Large intestine (tissue), 12 donors: ENCODE measurements around the gene TIGD6. TPM values are rescaled to one million over a fixed set of nuclear protein-coding genes. Genes with fewer than 3 reads are reported as not detected.

Experiments used
- DNase-seq, 2 donors: peaks; one replicate each; pipeline versions ENCODE4 v3.0.0 to v3.0.0-alpha.2; 2013
- H3K27ac ChIP-seq: one replicate; pipeline ENCODE4 v1.5.1; 2013; ENCODE audit warnings: low read length
- H3K27me3 ChIP-seq: 2 replicates; pipeline ENCODE4 v1.6.1; 2013; ENCODE audit warnings: low read length; ENCODE audit not compliant: control insufficient read depth, insufficient read depth
- H3K36me3 ChIP-seq: 2 replicates; pipeline ENCODE4 v1.6.1; 2013; ENCODE audit warnings: low read length; ENCODE audit not compliant: control insufficient read depth, insufficient read depth
- H3K4me1 ChIP-seq: one replicate; pipeline ENCODE4 v1.6.1; 2013; ENCODE audit warnings: low read length; ENCODE audit not compliant: control insufficient read depth, insufficient read depth
- H3K4me3 ChIP-seq: one replicate; pipeline ENCODE4 v1.5.1; 2013; ENCODE audit warnings: low read length
- H3K9me3 ChIP-seq: one replicate; pipeline ENCODE4 v1.6.1; 2013; ENCODE audit warnings: mild to moderate bottlenecking, low read depth, low read length, moderate library complexity; ENCODE audit not compliant: control insufficient read depth
- WGBS: methylation state at CpG from one replicate; pipeline ENCODE4 v1.1.5; 2013; ENCODE audit warnings: low lambda C conversion rate; ENCODE audit not compliant: insufficient coverage; 5-methylcytosine and 5-hydroxymethylcytosine counted together
- long read RNA-seq, 11 donors: transcript quantifications; one replicate each; lab custom pipeline, GENCODE V29; 2026
- polyA plus RNA-seq: library from polyadenylated mRNA; unstranded; fragments of 120-200 nt; gene quantifications from one replicate; pipeline ENCODE4 v1.2.1, GENCODE V29; 2013

The TIGD6 gene
- 5.4 TPM for polyA plus RNA-seq
- long read RNA-seq, donor 1, full-length matches to known transcripts = 4 of 4 reads
- long read RNA-seq, donor 1, partial matches to known transcripts = 0 of 4 reads
- long read RNA-seq, donor 1, other reads (novel, unspliced or antisense) = 0 of 4 reads
- long read RNA-seq, donor 2, full-length matches to known transcripts = 2 of 87 reads
- long read RNA-seq, donor 2, partial matches to known transcripts = 85 of 87 reads
- long read RNA-seq, donor 2, other reads (novel, unspliced or antisense) = 0 of 87 reads
- long read RNA-seq, donor 3, full-length matches to known transcripts = 4 of 4 reads
- long read RNA-seq, donor 3, partial matches to known transcripts = 0 of 4 reads
- long read RNA-seq, donor 3, other reads (novel, unspliced or antisense) = 0 of 4 reads
- long read RNA-seq, donor 4, full-length matches to known transcripts = 1 of 1 reads
- long read RNA-seq, donor 4, partial matches to known transcripts = 0 of 1 reads
- long read RNA-seq, donor 4, other reads (novel, unspliced or antisense) = 0 of 1 reads
- long read RNA-seq, donor 5, partial matches to known transcripts = 0 of 1 reads
- long read RNA-seq, donor 5, other reads (novel, unspliced or antisense) = 0 of 1 reads
- long read RNA-seq, donor 6, full-length matches to known transcripts = 3 of 3 reads
- long read RNA-seq, donor 6, partial matches to known transcripts = 0 of 3 reads
- long read RNA-seq, donor 6, other reads (novel, unspliced or antisense) = 0 of 3 reads
- long read RNA-seq, donor 7, partial matches to known transcripts = 0 of 1 reads
- long read RNA-seq, donor 7, other reads (novel, unspliced or antisense) = 0 of 1 reads
- long read RNA-seq, donor 8, full-length matches to known transcripts = 5 of 22 reads
- long read RNA-seq, donor 8, partial matches to known transcripts = 17 of 22 reads
- long read RNA-seq, donor 8, other reads (novel, unspliced or antisense) = 0 of 22 reads
- long read RNA-seq, donor 9, full-length matches to known transcripts = 1 of 9 reads
- long read RNA-seq, donor 9, partial matches to known transcripts = 8 of 9 reads
- long read RNA-seq, donor 9, other reads (novel, unspliced or antisense) = 0 of 9 reads
- long read RNA-seq, donor 10, partial matches to known transcripts = 31 of 32 reads
- long read RNA-seq, donor 10, other reads (novel, unspliced or antisense) = 0 of 32 reads
- long read RNA-seq, donor 11, partial matches to known transcripts = 0 of 1 reads
- long read RNA-seq, donor 11, other reads (novel, unspliced or antisense) = 0 of 1 reads

DNA sequence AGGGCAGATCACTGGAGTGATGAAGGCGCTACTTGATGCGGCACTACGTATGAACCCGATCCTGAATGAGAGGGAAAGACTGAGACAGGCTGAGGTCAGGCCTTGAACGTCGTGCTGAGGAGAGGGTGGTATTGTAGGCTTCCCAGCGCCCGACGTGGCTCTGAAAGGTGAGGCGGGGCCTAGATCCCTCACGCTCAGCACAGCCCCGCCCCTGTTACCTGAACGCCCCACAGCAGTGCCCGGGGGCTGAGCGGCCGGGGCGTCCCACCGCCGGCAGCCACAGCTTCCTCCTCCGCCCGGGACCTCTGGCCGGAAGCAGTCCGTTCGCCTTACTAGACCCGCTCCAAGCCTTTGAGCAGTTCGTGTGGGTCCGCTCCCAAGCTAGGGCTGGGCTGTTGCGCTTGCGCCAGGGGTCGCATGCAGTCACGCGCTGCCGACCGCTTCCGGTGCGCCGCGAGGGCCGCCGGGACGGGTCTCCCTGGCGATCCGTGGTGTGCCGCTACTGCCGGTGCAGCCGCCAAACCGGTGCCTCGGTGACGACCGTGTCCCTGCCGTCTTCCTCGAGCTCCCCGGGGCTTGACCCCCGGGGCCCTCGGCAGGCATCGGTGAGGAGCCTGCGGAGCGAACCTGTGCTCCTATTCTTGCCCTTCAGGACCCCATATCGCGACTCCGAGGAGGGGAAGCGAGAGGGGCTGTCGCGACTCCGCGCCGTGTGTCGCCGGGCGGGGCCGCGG, at the start of gene TIGD6, which contains the start of gene HMGXB3:
Gene TIGD6 (minus strand): TSS at position 399 of the 734 bp plus-strand sequence. CDS start 4,306 bp downstream, outside the sequence.
Gene HMGXB3 (plus strand): TSS at position 484 of the 734 bp plus-strand sequence. CDS start 4,114 bp downstream, outside the sequence.
- Histone ChIP-seq H3K27ac (peak within 1 kb of the TSS; percentile 74), H3K4me3 (peak within 1 kb of the TSS; percentile 55), H3K4me1 (peaks cover 26% of the 10 kb centered on the region), H3K36me3 (peaks cover 12% of the 10 kb centered on the region), H3K27me3 (no peaks in the 10 kb centered on the region), H3K9me3 (no peaks in the 10 kb centered on the region)
- no CpG with 5 or more reads among the region's 72 CpGs for WGBS
- DNase-seq = peak; percentile 93 to 96

GRCh38 chr5:150046031-150046430, 45.6 kb upstream of the TIGD6 start:
- no peak for DNase-seq
- H3K4me1 ChIP-seq = peaks cover 13% of the 10 kb centered on the region
- WGBS = 100% methylated on average over 5 of the region's 6 CpGs
- no peak overlapping the region for H3K4me3 ChIP-seq
- H3K27me3 ChIP-seq = no peaks in the 10 kb centered on the region
- H3K36me3 ChIP-seq = peaks cover 89% of the 10 kb centered on the region
- no peak overlapping the region for H3K27ac ChIP-seq
- no peaks in the 10 kb centered on the region for H3K9me3 ChIP-seq

- H3K36me3 ChIP-seq = peaks cover 89% of the 10 kb centered on the region
- no CpG with 5 or more reads among the region's 6 CpGs for WGBS
- H3K27me3 ChIP-seq = no peaks in the 10 kb centered on the region
- H3K9me3 ChIP-seq = no peaks in the 10 kb centered on the region
- H3K4me3 ChIP-seq = no peak overlapping the region
- H3K27ac ChIP-seq = no peak overlapping the region
- H3K4me1 ChIP-seq = peaks cover 13% of the 10 kb centered on the region
- no peak for DNase-seq
Measured at GRCh38 chr5:150045549-150045948, 45.1 kb upstream of the TIGD6 start.

- H3K9me3 ChIP-seq = no peaks in the 10 kb centered on the region
- DNase-seq = no peak
- peaks cover 87% of the 10 kb centered on the region for H3K36me3 ChIP-seq
Measured at GRCh38 chr5:150044712-150045111, 44.3 kb upstream of the TIGD6 start.

GRCh38 chr5:150044329-150044681, 43.9 kb upstream of the TIGD6 start:
- DNase-seq = no peak
- H3K27me3 ChIP-seq = no peaks in the 10 kb centered on the region
- H3K36me3 ChIP-seq = peaks cover 85% of the 10 kb centered on the region
- no peak overlapping the region for H3K27ac ChIP-seq
- peaks cover 13% of the 10 kb centered on the region for H3K4me1 ChIP-seq
- no peak overlapping the region for H3K4me3 ChIP-seq
- H3K9me3 ChIP-seq = no peaks in the 10 kb centered on the region

More at GRCh38 chr5:150044712-150045111, 44.3 kb upstream of the TIGD6 start:
- H3K4me1 ChIP-seq = peaks cover 13% of the 10 kb centered on the region
- no peaks in the 10 kb centered on the region for H3K27me3 ChIP-seq
- H3K27ac ChIP-seq = no peak overlapping the region
- no CpG with 5 or more reads among the region's 7 CpGs for WGBS
- H3K4me3 ChIP-seq = no peak overlapping the region

GRCh38 chr5:150043657-150044328, 43.3 kb upstream of the TIGD6 start:
- no peak overlapping the region for H3K4me3 ChIP-seq
- no CpG with 5 or more reads among the region's 4 CpGs for WGBS
- peak overlapping the region; percentile 45 for H3K27ac ChIP-seq
- H3K9me3 ChIP-seq = no peaks in the 10 kb centered on the region
- no peaks in the 10 kb centered on the region for H3K27me3 ChIP-seq
- peaks cover 84% of the 10 kb centered on the region for H3K36me3 ChIP-seq
- H3K4me1 ChIP-seq = peaks cover 13% of the 10 kb centered on the region
- DNase-seq = peak; percentile 54 to 73

DNA sequence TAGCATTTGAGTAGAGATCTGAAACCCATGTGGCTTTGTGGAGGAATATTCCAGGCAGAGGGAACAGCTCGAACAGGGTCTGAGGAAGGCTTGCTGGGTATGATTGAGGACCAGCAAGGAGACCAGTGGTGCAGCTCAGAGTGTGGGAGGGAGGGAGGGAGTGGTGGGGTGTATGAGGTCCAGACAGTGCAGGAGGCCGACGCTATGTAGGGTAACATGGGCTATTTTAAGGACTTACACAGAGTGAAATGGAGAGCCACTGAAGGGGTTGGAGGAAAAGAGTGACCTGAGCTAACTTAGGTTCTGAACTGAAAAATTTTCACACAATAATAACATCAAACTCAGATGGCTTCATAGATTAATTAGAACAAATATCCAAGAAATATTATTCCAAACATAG, 42.0 kb upstream of the TIGD6 start:
- no CpG with 5 or more reads among the region's 3 CpGs for WGBS
- H3K4me1 ChIP-seq = peaks cover 13% of the 10 kb centered on the region
- H3K27ac ChIP-seq = no peak overlapping the region
- H3K36me3 ChIP-seq = peaks cover 77% of the 10 kb centered on the region
- H3K4me3 ChIP-seq = no peak overlapping the region
- H3K9me3 ChIP-seq = no peaks in the 10 kb centered on the region
- no peaks in the 10 kb centered on the region for H3K27me3 ChIP-seq
- no peak for DNase-seq

- no peaks in the 10 kb centered on the region for H3K9me3 ChIP-seq
- H3K27ac ChIP-seq = no peak overlapping the region
- H3K4me3 ChIP-seq = no peak overlapping the region
- H3K36me3 ChIP-seq = peaks cover 82% of the 10 kb centered on the region
- 20% methylated on average over 1 of the region's 2 CpGs for WGBS
- DNase-seq = no peak
- H3K27me3 ChIP-seq = no peaks in the 10 kb centered on the region
- peaks cover 6% of the 10 kb centered on the region for H3K4me1 ChIP-seq
Measured at GRCh38 chr5:150038547-150038946, 38.1 kb upstream of the TIGD6 start.

DNA sequence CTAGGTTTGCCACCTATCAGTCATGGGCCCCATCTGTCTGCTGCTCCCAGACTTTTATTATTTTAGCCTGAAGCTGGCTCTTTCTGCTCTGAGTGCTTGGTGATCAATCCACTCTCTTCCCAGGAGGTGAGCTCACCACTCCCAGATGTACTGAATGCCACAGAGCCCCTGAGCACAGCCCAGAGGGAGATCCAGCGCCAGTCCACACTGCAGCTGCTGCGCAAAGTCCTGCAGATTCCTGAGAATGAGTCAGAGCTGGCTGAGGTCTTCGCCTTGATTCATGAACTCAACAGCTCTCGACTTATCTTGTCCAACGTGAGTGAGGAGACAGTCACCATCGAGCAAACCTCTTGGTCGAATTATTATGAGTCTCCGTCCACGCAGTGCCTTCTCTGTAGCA, 36.1 kb upstream of the TIGD6 start:
- Histone ChIP-seq H3K4me3 (no peak overlapping the region), H3K9me3 (no peaks in the 10 kb centered on the region), H3K36me3 (peaks cover 85% of the 10 kb centered on the region), H3K27ac (no peak overlapping the region), H3K27me3 (no peaks in the 10 kb centered on the region), H3K4me1 (no peaks in the 10 kb centered on the region)
- 83% methylated on average over 2 of the region's 9 CpGs for WGBS
- peak in 1 of 2 donors; percentile 15 for DNase-seq
